Kidney epithelial cell (primary cell): ENCODE results near the gene TMEM219. TPM values are rescaled to one million over a fixed set of nuclear protein-coding genes. Genes with fewer than 3 reads are reported as not detected.
"Not testable (repeated sequence)": the region's sequence is repeated elsewhere in the genome, so short reads cannot be mapped to it uniquely, and the experiment has no call there.

Experiments
- DNase-seq: peaks from one replicate; pipeline ENCODE4 v3.0.0-alpha.2; 2010; ENCODE audit warnings: low read depth
- H3K27me3 ChIP-seq: 2 replicates; pipeline ENCODE4 v1.6.0; 2011; ENCODE audit warnings: low read length; ENCODE audit not compliant: control insufficient read depth, insufficient read depth
- H3K36me3 ChIP-seq: 2 replicates; pipeline ENCODE4 v1.5.1; 2011; ENCODE audit warnings: low read length; ENCODE audit not compliant: control insufficient read depth, insufficient read depth
- H3K4me3 ChIP-seq: 2 replicates; pipeline ENCODE4 v1.5.1; 2011; ENCODE audit warnings: low read depth, mild to moderate bottlenecking, control low read depth, low read length
- total RNA-seq: library from RNA; depleted of rRNA; stranded (reverse); fragments of >200 nt; gene quantifications from 2 replicates; pipeline ENCODE4 v1.2.3, GENCODE V29; 2015
- TF ChIP-seq, protein P1 (sequence below): IDR thresholded peaks from 2 replicates; pipeline ENCODE4 v1.5.1; 2011; ENCODE audit warnings: mild to moderate bottlenecking, moderate library complexity, low read length, control low read depth, inconsistent platforms; ENCODE audit not compliant: insufficient read depth, poor library complexity, severe bottlenecking

TMEM219 gene
- total RNA-seq, 1 donor from 2014 or later = 175 TPM

DNA sequence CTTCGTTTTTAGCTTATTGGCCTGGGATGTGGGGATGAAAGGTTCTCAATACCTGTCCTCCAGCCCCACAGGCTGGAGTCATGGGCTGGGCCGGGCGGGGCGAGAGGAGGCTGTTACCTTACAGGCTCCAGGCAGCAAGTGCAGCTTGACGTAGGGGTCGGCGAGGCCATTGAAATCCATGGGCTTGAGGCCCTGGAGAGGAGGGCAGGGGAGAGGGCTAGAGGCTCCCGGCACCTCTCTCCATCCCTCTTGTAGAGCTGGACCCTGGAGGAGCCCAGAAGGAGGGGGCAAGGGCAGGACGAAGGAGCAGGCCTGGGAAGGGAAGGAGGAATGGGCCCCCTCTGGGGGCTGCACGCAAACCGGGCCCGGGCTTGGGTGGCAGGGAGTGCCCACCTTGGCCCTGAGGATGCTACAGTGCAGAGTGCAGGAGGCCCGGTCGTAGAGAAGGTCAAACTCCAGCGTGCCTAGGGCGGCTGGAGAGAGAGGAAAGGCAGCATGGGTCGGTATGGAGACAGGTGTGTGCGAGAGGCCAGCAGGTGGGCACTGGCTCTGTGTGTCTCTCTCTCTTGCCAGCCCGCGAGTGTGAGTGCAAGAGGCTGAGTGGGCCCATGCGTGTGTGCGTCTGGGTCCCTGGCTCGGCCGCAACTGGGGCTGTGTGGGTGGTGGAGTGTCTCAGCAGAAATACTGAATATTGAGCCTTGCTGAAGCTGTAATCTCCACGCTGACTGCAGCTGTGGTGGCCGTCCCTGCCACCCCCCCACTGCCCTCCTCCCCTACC, 47.4 kb downstream of the TMEM219 start:
- TF ChIP-seq, protein P1, sequence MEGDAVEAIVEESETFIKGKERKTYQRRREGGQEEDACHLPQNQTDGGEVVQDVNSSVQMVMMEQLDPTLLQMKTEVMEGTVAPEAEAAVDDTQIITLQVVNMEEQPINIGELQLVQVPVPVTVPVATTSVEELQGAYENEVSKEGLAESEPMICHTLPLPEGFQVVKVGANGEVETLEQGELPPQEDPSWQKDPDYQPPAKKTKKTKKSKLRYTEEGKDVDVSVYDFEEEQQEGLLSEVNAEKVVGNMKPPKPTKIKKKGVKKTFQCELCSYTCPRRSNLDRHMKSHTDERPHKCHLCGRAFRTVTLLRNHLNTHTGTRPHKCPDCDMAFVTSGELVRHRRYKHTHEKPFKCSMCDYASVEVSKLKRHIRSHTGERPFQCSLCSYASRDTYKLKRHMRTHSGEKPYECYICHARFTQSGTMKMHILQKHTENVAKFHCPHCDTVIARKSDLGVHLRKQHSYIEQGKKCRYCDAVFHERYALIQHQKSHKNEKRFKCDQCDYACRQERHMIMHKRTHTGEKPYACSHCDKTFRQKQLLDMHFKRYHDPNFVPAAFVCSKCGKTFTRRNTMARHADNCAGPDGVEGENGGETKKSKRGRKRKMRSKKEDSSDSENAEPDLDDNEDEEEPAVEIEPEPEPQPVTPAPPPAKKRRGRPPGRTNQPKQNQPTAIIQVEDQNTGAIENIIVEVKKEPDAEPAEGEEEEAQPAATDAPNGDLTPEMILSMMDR = no peak
- no peak overlapping the region for H3K4me3 ChIP-seq
- DNase-seq = no peak
- H3K36me3 ChIP-seq = no peaks in the 10 kb centered on the region
- H3K27me3 ChIP-seq = peaks cover 32% of the 10 kb centered on the region

DNA sequence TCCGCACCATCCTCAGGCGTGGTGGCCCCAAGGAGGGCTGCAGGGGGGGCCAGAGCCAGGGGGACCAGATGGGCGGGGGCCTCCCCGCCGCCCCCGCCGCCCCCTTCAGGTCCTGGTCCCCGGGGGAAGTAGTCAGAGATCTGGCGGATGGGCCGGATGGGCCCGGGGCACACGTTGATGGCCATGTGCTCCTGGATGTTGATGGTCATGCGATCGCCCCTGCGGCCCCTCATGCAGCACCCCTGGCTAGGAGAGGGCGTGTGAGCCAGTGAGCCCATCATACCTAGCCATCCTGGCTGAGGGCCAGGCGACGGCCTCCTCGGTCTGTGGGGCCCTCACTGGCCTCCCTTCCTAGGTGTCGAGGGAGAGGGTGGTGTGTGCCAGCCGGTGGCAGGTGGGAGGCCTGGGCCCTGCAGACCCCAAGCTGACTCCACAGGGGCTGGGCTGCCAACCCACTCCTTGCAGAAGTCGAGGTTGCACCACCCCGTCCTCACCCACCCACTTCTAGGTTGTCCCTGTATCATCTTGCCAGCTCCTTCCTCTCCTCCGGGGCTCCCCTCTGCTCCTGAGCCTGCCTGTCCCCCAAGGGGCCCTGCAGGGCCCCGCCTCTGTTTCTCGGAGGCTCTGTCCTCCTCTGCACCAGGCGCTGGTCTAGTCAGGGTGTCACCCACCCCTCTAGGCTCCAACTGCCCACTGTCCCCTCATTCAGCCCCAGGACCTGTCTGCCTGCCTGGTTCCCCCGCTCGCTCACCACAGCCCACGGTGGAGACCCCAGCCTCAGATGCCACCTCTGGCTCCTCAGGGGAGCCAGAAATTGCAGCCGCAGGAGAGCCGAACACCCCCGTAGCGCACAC, 48.3 kb downstream of the TMEM219 start:
- Histone ChIP-seq H3K36me3 (no peaks in the 10 kb centered on the region), H3K4me3 (peak overlapping the region; percentile 8)
- TF ChIP-seq, protein P1 = no peak

DNA sequence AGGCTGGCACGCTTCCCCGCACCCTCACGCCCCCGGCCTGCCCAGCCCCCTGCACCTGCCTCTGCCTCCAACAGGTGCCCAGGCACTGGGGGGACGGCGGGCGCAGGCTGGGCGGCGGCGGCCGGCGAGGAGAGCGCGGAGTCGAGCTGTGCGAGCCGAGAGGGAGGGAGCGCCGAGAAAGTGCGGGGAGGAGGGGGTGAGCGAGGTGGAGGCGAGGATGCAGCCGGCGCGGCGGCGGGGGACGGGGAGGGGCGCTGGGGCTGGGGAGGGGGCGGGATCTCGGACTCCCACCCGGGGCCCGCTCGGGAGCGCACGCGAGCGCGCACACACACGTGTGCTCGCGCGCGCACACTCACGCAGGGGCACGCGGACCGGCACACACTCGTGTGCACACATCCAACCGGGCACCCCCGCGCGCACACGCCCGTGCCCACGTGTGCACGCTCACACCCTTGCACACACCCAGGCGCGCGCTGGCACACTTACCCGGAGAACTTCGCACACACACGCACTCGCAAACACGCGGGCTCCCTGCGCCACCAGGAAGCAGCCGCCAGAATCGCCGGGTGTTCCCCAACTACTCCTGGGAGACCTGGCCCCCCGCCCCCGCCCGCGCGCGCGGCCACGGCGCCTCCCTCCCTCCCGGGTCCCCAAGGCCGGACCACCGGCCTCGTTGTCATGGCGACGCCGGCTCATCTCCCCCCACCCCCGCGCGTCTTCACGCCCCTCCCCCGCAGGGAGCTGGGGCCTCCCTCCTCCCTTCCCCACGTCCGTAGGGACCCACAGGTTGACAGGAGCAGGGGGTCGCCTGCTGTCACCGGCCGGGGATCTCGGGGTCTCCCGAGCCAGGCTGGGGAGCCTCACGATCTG, 49.2 kb downstream of the TMEM219 start, which contains the start of gene DOC2A:
Gene DOC2A, minus strand, starts transcription at position 184 of the 870 bp plus-strand sequence. CDS start 805 bp downstream, outside the sequence.
- peaks cover 32% of the 10 kb centered on the region for H3K27me3 ChIP-seq
- DNase-seq = no peak
- TF ChIP-seq, protein P1 = no peak
- no peaks in the 10 kb centered on the region for H3K36me3 ChIP-seq
- H3K4me3 ChIP-seq = peak within 1 kb of the TSS; percentile 22

More for the DNA sequence above, 48.3 kb downstream of the TMEM219 start:
- DNase-seq = no peak
- H3K27me3 ChIP-seq = peaks cover 32% of the 10 kb centered on the region

GRCh38 chr16:30011714-30012504, 50.0 kb downstream of the TMEM219 start:
- H3K4me3 ChIP-seq = no peak overlapping the region

GRCh38 chr16:30012598-30012997, 50.7 kb downstream of the TMEM219 start:
- not testable (repeated sequence) for H3K4me3 ChIP-seq, DNase-seq

More at GRCh38 chr16:30011714-30012504, 50.0 kb downstream of the TMEM219 start:
- TF ChIP-seq, protein P1 = no peak
- H3K36me3 ChIP-seq = no peaks in the 10 kb centered on the region
- no peak for DNase-seq
- H3K27me3 ChIP-seq = peaks cover 32% of the 10 kb centered on the region

GRCh38 chr16:30015450-30015849, 53.6 kb downstream of the TMEM219 start:
- not testable (repeated sequence) for DNase-seq, H3K36me3 ChIP-seq, H3K4me3 ChIP-seq
- H3K27me3 ChIP-seq = peaks cover 17% of the 10 kb centered on the region

More at GRCh38 chr16:30012598-30012997, 50.7 kb downstream of the TMEM219 start:
- not testable (repeated sequence) for H3K36me3 ChIP-seq
- peaks cover 32% of the 10 kb centered on the region for H3K27me3 ChIP-seq
